Astrocyte (in vitro differentiated cells and primary cell): Measurements from ENCODE around the gene NUP214. TPM values are rescaled to one million over a fixed set of nuclear protein-coding genes. Genes with fewer than 3 reads are reported as not detected.

ENCODE experiments used
- DNase-seq: peaks from one replicate; pipeline ENCODE4 v3.0.0-alpha.2; 2010; ENCODE audit warnings: low read depth
- FAIRE-seq: peaks from 2 replicates; lab custom pipeline; 2011; peaks lifted over from hg19 to GRCh38; lab: Jason Lieb, UNC
- H2AFZ ChIP-seq: 2 replicates; pipeline ENCODE4 v1.6.0; 2012; ENCODE audit warnings: low read depth, low read length, inconsistent platforms
- H3K27ac ChIP-seq: 2 replicates; pipeline ENCODE4 v1.5.1; 2011; ENCODE audit warnings: low read depth, low read length, inconsistent platforms
- H3K27me3 ChIP-seq: 2 replicates; pipeline ENCODE4 v1.6.0; 2011; ENCODE audit warnings: low read length, inconsistent platforms; ENCODE audit not compliant: insufficient read depth
- H3K36me3 ChIP-seq: 2 replicates; pipeline ENCODE4 v1.5.1; 2011; ENCODE audit warnings: low read length, inconsistent platforms; ENCODE audit not compliant: insufficient read depth
- H3K4me1 ChIP-seq: 2 replicates; pipeline ENCODE4 v1.5.1; 2011; ENCODE audit warnings: low read length, inconsistent platforms; ENCODE audit not compliant: insufficient read depth
- H3K4me2 ChIP-seq: 2 replicates; pipeline ENCODE4 v1.6.0; 2012; ENCODE audit warnings: low read length, inconsistent platforms
- H3K4me3 ChIP-seq: 2 replicates; pipeline ENCODE4 v1.5.1; 2011; ENCODE audit warnings: low read depth, mild to moderate bottlenecking, low read length, inconsistent platforms; ENCODE audit not compliant: insufficient read depth
- H3K79me2 ChIP-seq: 2 replicates; pipeline ENCODE4 v1.6.0; 2012; ENCODE audit warnings: mild to moderate bottlenecking, low read length, inconsistent platforms; ENCODE audit not compliant: insufficient read depth
- H3K9ac ChIP-seq: 2 replicates; pipeline ENCODE4 v1.6.0; 2012; ENCODE audit warnings: mild to moderate bottlenecking, low read length, inconsistent platforms
- H3K9me3 ChIP-seq: 2 replicates; pipeline ENCODE4 v1.5.1; 2012; ENCODE audit warnings: low read depth, mild to moderate bottlenecking, low read length, inconsistent platforms; ENCODE audit not compliant: insufficient read depth
- H4K20me1 ChIP-seq: 2 replicates; pipeline ENCODE4 v1.6.0; 2012; ENCODE audit warnings: low read length, inconsistent platforms; ENCODE audit not compliant: insufficient read depth
- H3K27ac Mint-ChIP-seq: one replicate; pipeline ENCODE4 v1.8.0; 2021; ENCODE audit warnings: mild to moderate bottlenecking, mixed read lengths; ENCODE audit not compliant: unreplicated experiment
- H3K27me3 Mint-ChIP-seq: one replicate; pipeline ENCODE4 v1.8.0; 2021; ENCODE audit warnings: low read depth, mixed read lengths; ENCODE audit not compliant: unreplicated experiment
- H3K36me3 Mint-ChIP-seq: one replicate; pipeline ENCODE4 v1.8.0; 2021; ENCODE audit warnings: low read depth, mixed read lengths; ENCODE audit not compliant: unreplicated experiment
- H3K4me1 Mint-ChIP-seq: one replicate; pipeline ENCODE4 v1.8.0; 2021; ENCODE audit warnings: low read depth, mixed read lengths; ENCODE audit not compliant: unreplicated experiment
- H3K4me3 Mint-ChIP-seq: one replicate; pipeline ENCODE4 v1.8.0; 2021; ENCODE audit warnings: mild to moderate bottlenecking, moderate library complexity, mixed read lengths; ENCODE audit not compliant: unreplicated experiment
- H3K9me3 Mint-ChIP-seq: one replicate; pipeline ENCODE4 v1.8.0; 2021; ENCODE audit warnings: mild to moderate bottlenecking, mixed read lengths; ENCODE audit not compliant: unreplicated experiment
- EZH2 ChIP-seq: IDR thresholded peaks from 2 replicates; pipeline ENCODE4 v1.6.1; 2012; ENCODE audit warnings: mild to moderate bottlenecking, low read length, inconsistent platforms; ENCODE audit not compliant: insufficient read depth
- total RNA-seq: library from RNA; stranded (reverse); gene quantifications from 2 replicates; pipeline ENCODE4 v1.2.1, GENCODE V29; 2021
- TF ChIP-seq, protein P1 (sequence below): IDR thresholded peaks from 2 replicates; pipeline ENCODE4 v1.5.1; 2011; ENCODE audit warnings: low read depth, mild to moderate bottlenecking, inconsistent platforms, low read length, moderate library complexity; ENCODE audit not compliant: insufficient read depth

The NUP214 gene
- total RNA-seq, 1 donor from 2014 or later: 30.5 TPM

DNA sequence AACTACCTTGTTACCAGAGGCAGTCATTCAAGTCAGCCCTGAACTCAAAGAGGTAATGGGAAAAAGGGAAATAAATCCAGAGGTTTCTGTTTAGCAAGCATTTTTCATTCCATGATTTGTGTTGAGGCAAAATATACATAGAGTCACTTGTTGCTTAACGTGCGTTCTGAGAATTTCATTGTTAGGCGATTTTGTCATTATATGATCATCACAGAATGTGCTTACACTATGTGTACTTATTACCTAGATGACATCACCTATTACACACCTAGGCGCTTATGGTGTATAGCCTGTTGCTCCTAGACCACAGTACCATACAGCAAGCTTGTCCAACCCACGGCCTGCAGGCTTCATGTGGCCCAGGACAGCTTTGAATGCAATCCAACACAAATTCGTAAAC lies 36.2 kb downstream of the NUP214 start:
- FAIRE-seq: no peak
- H2AFZ ChIP-seq: no peak overlapping the region
- no peak overlapping the region for H3K4me3 Mint-ChIP-seq
- peaks cover 5% of the 10 kb centered on the region for H3K79me2 ChIP-seq
- H3K27ac ChIP-seq: no peak overlapping the region
- H4K20me1 ChIP-seq: peaks cover 11% of the 10 kb centered on the region
- peaks cover 44% of the 10 kb centered on the region for H3K36me3 ChIP-seq
- no peaks in the 10 kb centered on the region for H3K27me3 Mint-ChIP-seq
- H3K27me3 ChIP-seq: no peaks in the 10 kb centered on the region
- no peaks in the 10 kb centered on the region for H3K9me3 Mint-ChIP-seq
- H3K9ac ChIP-seq: no peak overlapping the region
- no peak overlapping the region for H3K4me2 ChIP-seq
- H3K4me1 ChIP-seq: no peaks in the 10 kb centered on the region
- no peaks in the 10 kb centered on the region for H3K9me3 ChIP-seq
- no peak for DNase-seq
- H3K4me1 Mint-ChIP-seq: peaks cover 10% of the 10 kb centered on the region
- peaks cover 5% of the 10 kb centered on the region for H3K36me3 Mint-ChIP-seq
- TF ChIP-seq, protein P1, sequence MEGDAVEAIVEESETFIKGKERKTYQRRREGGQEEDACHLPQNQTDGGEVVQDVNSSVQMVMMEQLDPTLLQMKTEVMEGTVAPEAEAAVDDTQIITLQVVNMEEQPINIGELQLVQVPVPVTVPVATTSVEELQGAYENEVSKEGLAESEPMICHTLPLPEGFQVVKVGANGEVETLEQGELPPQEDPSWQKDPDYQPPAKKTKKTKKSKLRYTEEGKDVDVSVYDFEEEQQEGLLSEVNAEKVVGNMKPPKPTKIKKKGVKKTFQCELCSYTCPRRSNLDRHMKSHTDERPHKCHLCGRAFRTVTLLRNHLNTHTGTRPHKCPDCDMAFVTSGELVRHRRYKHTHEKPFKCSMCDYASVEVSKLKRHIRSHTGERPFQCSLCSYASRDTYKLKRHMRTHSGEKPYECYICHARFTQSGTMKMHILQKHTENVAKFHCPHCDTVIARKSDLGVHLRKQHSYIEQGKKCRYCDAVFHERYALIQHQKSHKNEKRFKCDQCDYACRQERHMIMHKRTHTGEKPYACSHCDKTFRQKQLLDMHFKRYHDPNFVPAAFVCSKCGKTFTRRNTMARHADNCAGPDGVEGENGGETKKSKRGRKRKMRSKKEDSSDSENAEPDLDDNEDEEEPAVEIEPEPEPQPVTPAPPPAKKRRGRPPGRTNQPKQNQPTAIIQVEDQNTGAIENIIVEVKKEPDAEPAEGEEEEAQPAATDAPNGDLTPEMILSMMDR: no peak
- TF ChIP-seq EZH2: no peak
- no peak overlapping the region for H3K27ac Mint-ChIP-seq
- no peak overlapping the region for H3K4me3 ChIP-seq

DNA sequence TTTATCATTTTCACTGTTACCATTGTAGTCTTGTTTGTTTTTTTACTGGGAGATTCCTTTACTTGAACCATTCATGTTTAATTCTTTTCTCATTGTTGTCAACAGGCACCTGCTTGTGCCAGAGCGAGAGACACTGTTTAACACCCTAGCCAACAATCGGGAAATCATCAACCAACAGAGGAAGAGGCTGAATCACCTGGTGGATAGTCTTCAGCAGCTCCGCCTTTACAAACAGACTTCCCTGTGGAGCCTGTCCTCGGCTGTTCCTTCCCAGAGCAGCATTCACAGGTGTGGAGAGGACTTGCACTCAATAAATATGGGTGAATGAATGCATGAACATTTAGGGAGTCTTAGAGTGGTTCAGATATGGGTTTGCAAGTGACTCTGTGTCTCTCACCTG lies 37.5 kb downstream of the NUP214 start:
- Mint-ChIP-seq H3K9me3 (no peaks in the 10 kb centered on the region), H3K4me3 (no peak overlapping the region), H3K4me1 (peaks cover 10% of the 10 kb centered on the region), H3K27ac (no peak overlapping the region), H3K27me3 (no peaks in the 10 kb centered on the region), H3K36me3 (peaks cover 5% of the 10 kb centered on the region)
- FAIRE-seq (no peak), DNase-seq (no peak)
- Histone ChIP-seq H3K36me3 (peaks cover 46% of the 10 kb centered on the region), H3K79me2 (peaks cover 4% of the 10 kb centered on the region), H3K27me3 (no peaks in the 10 kb centered on the region), H4K20me1 (peaks cover 18% of the 10 kb centered on the region), H3K9ac (no peak overlapping the region), H3K27ac (no peak overlapping the region), H3K9me3 (no peaks in the 10 kb centered on the region), H3K4me2 (no peak overlapping the region), H3K4me1 (no peaks in the 10 kb centered on the region), H2AFZ (no peak overlapping the region), H3K4me3 (no peak overlapping the region)
- TF ChIP-seq EZH2: no peak
- TF ChIP-seq, protein P1: no peak

DNA sequence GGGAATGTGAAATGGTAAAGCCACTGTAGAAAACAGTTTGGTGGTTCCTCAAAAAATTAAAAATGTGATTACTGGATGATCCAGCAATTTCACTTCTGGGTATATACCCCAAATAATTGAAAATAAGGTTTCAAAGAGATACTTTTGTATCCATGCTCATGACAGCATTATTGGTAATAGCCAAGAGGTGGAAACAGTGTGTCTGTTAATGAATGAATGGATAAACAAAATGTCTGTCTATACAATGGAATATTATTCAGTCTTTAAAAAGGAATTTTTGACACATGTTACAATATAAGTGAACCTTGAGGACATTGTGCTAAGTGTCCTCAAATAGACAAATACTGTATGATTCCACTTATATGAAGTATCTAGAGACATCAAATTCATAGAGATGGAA lies 40.1 kb downstream of the NUP214 start:
- H3K9me3 Mint-ChIP-seq: no peaks in the 10 kb centered on the region
- H3K27ac ChIP-seq: no peak overlapping the region
- H3K9ac ChIP-seq: no peak overlapping the region
- H3K79me2 ChIP-seq: peaks cover 17% of the 10 kb centered on the region
- H3K9me3 ChIP-seq: no peaks in the 10 kb centered on the region
- H3K4me1 ChIP-seq: no peaks in the 10 kb centered on the region
- peaks cover 10% of the 10 kb centered on the region for H3K4me1 Mint-ChIP-seq
- no peaks in the 10 kb centered on the region for H3K27me3 ChIP-seq
- peaks cover 4% of the 10 kb centered on the region for H3K36me3 Mint-ChIP-seq
- H2AFZ ChIP-seq: no peak overlapping the region
- DNase-seq (no peak), FAIRE-seq (peak; percentile 45)
- no peak overlapping the region for H3K4me3 Mint-ChIP-seq
- peaks cover 24% of the 10 kb centered on the region for H4K20me1 ChIP-seq
- TF ChIP-seq EZH2: no peak
- TF ChIP-seq, protein P1: no peak
- no peak overlapping the region for H3K4me3 ChIP-seq
- H3K36me3 ChIP-seq: peaks cover 41% of the 10 kb centered on the region
- H3K4me2 ChIP-seq: no peak overlapping the region
- H3K27ac Mint-ChIP-seq: no peak overlapping the region
- H3K27me3 Mint-ChIP-seq: no peaks in the 10 kb centered on the region
